HEK293 (cell line): ENCODE measurements around the gene PORCN.

ENCODE experiments used
- GLIS2 ChIP-seq: fragments of 450-650 bp; formaldehyde crosslinking; IDR thresholded peaks from 2 replicates; pipeline ENCODE4 v1.5.1; 2016; ENCODE audit warnings: missing biosample characterization, missing genetic modification characterization
- KLF7 ChIP-seq: fragments of 450-650 bp; formaldehyde crosslinking; IDR thresholded peaks from 2 replicates; pipeline ENCODE4 v1.5.1; 2016; ENCODE audit warnings: missing biosample characterization, missing genetic modification characterization, borderline replicate concordance
- PATZ1 ChIP-seq: fragments of 450-650 bp; formaldehyde crosslinking; IDR thresholded peaks from 2 replicates; pipeline ENCODE4 v1.5.1; 2016; ENCODE audit warnings: missing biosample characterization, missing genetic modification characterization
- SCRT2 ChIP-seq: fragments of 450-650 bp; formaldehyde crosslinking; IDR thresholded peaks from 2 replicates; pipeline ENCODE4 v1.5.1; 2016; ENCODE audit warnings: missing biosample characterization, missing genetic modification characterization
- ZBTB10 ChIP-seq: fragments of 450-650 bp; formaldehyde crosslinking; IDR thresholded peaks from 2 replicates; pipeline ENCODE4 v1.5.1; 2016; ENCODE audit warnings: missing biosample characterization, missing genetic modification characterization
- ZBTB26 ChIP-seq: fragments of 450-650 bp; formaldehyde crosslinking; optimal IDR thresholded peaks from 2 replicates; pipeline ENCODE3; 2016; ENCODE audit warnings: missing biosample characterization, mild to moderate bottlenecking, missing genetic modification characterization
- ZBTB7A ChIP-seq: fragments of 450-650 bp; formaldehyde crosslinking; IDR thresholded peaks from 2 replicates; pipeline ENCODE4 v1.5.1; 2016; ENCODE audit warnings: low read depth, missing biosample characterization, missing genetic modification characterization
- ZNF112 ChIP-seq: fragments of 450-650 bp; formaldehyde crosslinking; IDR thresholded peaks from 2 replicates; pipeline ENCODE4 v1.5.0; 2017; ENCODE audit warnings: missing biosample characterization, missing genetic modification characterization
- ZNF24 ChIP-seq: fragments of 450-650 bp; formaldehyde crosslinking; IDR thresholded peaks from 2 replicates; pipeline ENCODE4 v1.5.1; 2016; ENCODE audit warnings: missing biosample characterization, missing genetic modification characterization
- ZNF302 ChIP-seq: fragments of 450-650 bp; formaldehyde crosslinking; IDR thresholded peaks from 2 replicates; pipeline ENCODE4 v1.5.1; 2016; ENCODE audit warnings: missing biosample characterization, missing genetic modification characterization, low read depth
- ZNF324 ChIP-seq: fragments of 450-650 bp; formaldehyde crosslinking; IDR thresholded peaks from 2 replicates; pipeline ENCODE4 v1.5.1; 2016; ENCODE audit warnings: missing biosample characterization, missing genetic modification characterization
- ZNF335 ChIP-seq: fragments of 450-650 bp; formaldehyde crosslinking; conservative IDR thresholded peaks from 2 replicates; pipeline ENCODE4 v1.5.1; 2016; ENCODE audit warnings: missing biosample characterization, missing genetic modification characterization
- ZNF341 ChIP-seq: fragments of 450-650 bp; formaldehyde crosslinking; IDR thresholded peaks from 2 replicates; pipeline ENCODE4; 2016; ENCODE audit warnings: low read depth, missing biosample characterization, missing genetic modification characterization
- ZNF426 ChIP-seq: fragments of 450-650 bp; formaldehyde crosslinking; IDR thresholded peaks from 2 replicates; pipeline ENCODE4 v1.5.1; 2017; ENCODE audit warnings: missing biosample characterization, missing genetic modification characterization, mild to moderate bottlenecking, inconsistent platforms, moderate library complexity
- ZNF449 ChIP-seq: fragments of 450-650 bp; formaldehyde crosslinking; IDR thresholded peaks from 2 replicates; pipeline ENCODE4 v1.5.1; 2017; ENCODE audit warnings: missing biosample characterization, mild to moderate bottlenecking, missing genetic modification characterization, moderate library complexity
- ZNF473 ChIP-seq: fragments of 450-650 bp; formaldehyde crosslinking; IDR thresholded peaks from 2 replicates; pipeline ENCODE4 v1.5.1; 2017; ENCODE audit warnings: missing biosample characterization, missing genetic modification characterization
- ZNF48 ChIP-seq: fragments of 450-650 bp; formaldehyde crosslinking; IDR thresholded peaks from 2 replicates; pipeline ENCODE4 v1.5.1; 2016; ENCODE audit warnings: missing biosample characterization, missing genetic modification characterization
- ZNF513 ChIP-seq: fragments of 450-650 bp; IDR thresholded peaks from 2 replicates; pipeline ENCODE4 v1.5.1; 2018; ENCODE audit warnings: missing biosample characterization, missing genetic modification characterization
- ZNF629 ChIP-seq: fragments of 450-650 bp; formaldehyde crosslinking; IDR thresholded peaks from 2 replicates; pipeline ENCODE4 v1.5.1; 2017; ENCODE audit warnings: missing biosample characterization, missing genetic modification characterization

PORCN gene

GRCh38 chrX:48539345-48540027 is 30.7 kb downstream of the PORCN start, which contains the start of gene TBC1D25 (continued):
- TF ChIP-seq PATZ1: peak; percentile 95
- no peak for TF ChIP-seq ZNF112 (tag by site-specific recombination)
- peak; percentile 27; the same call in 1 of the 2 replicates for TF ChIP-seq ZNF513 (tag by site-specific recombination)
- TF ChIP-seq ZNF335 (tag by site-specific recombination): peak; percentile 77; the same call in 1 of the 2 replicates
- TF ChIP-seq ZBTB10: peak; percentile 61; the same call in 1 of the 2 replicates
- no peak for TF ChIP-seq ZNF426
- no peak for TF ChIP-seq SCRT2 (tag by site-specific recombination)
- TF ChIP-seq ZBTB7A (tag by site-specific recombination): no peak
- no peak for TF ChIP-seq ZNF48 (tag by site-specific recombination)
- peak; percentile 96 for TF ChIP-seq GLIS2 (tag by site-specific recombination)
- peak; percentile 99 for TF ChIP-seq ZNF629
- peak; percentile 66 for TF ChIP-seq ZNF341 (tag by site-specific recombination)
- no peak for TF ChIP-seq ZNF473
- TF ChIP-seq ZNF324 (tag by site-specific recombination): peak; percentile 52
- 0 out of 2 replicates have a peak, but pooled peaks have one; percentile 13 for TF ChIP-seq KLF7 (tag by site-specific recombination)
- TF ChIP-seq ZNF302 (tag by site-specific recombination): no peak
- peak; percentile 41 for TF ChIP-seq ZBTB26 (tag by site-specific recombination)
- no peak for TF ChIP-seq ZNF449 (tag by site-specific recombination)
- no peak; the same call in 1 of the 2 replicates for TF ChIP-seq ZNF24
